ENCODE data around the gene PTPN13.

Gene PTPN13

DNA sequence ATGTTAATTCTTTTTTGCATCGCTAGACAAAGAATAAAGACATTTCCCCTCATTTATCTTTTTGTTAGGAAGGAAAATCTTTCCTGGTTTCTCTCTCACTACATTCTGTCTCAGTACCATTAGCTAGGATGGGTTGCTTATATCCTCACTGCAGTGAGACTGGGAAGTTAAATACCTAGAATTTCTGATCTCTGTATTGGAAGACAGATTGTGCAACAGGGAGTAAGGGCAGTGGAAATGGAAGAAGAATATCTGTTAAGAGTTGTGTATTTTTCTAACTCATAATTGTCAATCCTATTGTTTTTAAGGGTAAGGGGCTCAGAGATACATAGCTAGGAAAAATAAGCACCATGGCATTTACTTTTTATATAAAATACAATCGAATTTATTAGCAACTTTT lies 19.6 kb downstream of the PTPN13 start:
- in situ Hi-C loops (cut with HindIII; ENCODE audit: low sequenced_read_pairs): no loop called here
- no peak overlapping the region for H3K4me3 ChIP-seq (ENCODE audit: low read depth, low read length)
- DNase-seq (ENCODE audit: low read depth): no peak
- TF ChIP-seq CTCF (IDR thresholded peaks at IDR 0.05; ENCODE audit: low read depth, low read length, missing control alignments): no peak

DNA sequence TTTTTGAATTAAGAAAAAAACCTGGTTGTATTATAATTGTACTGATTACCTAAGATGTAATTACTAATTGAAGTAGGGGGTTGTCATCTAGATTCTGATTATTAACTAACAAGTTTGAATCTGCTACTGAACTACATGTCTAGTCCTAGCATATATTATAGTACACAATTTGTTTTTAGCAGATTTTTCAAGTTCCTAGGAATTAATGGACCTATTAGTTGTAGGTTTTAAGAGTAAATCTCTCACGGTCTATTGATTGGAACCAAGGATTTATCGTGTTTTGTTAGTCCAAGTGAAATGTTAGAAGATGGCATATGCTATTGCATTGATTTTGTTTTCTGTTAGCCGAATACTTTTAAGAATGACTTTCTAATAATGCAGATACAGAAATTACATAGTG lies 20.8 kb downstream of the PTPN13 start:
- in situ Hi-C loops (cut with HindIII; ENCODE audit: low sequenced_read_pairs): no loop called here
- no peak for DNase-seq (ENCODE audit: low read depth)
- TF ChIP-seq CTCF (IDR thresholded peaks at IDR 0.05; ENCODE audit: low read depth, low read length, missing control alignments): no peak
- H3K4me3 ChIP-seq (ENCODE audit: low read depth, low read length): no peak overlapping the region

- in situ Hi-C loops (cut with HindIII; ENCODE audit: low sequenced_read_pairs): no loop called here
- DNase-seq (ENCODE audit: low read depth): no peak
- TF ChIP-seq CTCF (IDR thresholded peaks at IDR 0.05; ENCODE audit: low read depth, low read length, missing control alignments): no peak
- no peak overlapping the region for H3K4me3 ChIP-seq (ENCODE audit: low read depth, low read length)
Observed at GRCh38 chr4:86615501-86615900, 21.4 kb downstream of the PTPN13 start.

GRCh38 chr4:86619656-86620055 lies 25.5 kb downstream of the PTPN13 start:
- TF ChIP-seq CTCF (IDR thresholded peaks at IDR 0.05; ENCODE audit: low read depth, low read length, missing control alignments): no peak
- no peak overlapping the region for H3K4me3 ChIP-seq (ENCODE audit: low read depth, low read length)
- no peak for DNase-seq (ENCODE audit: low read depth)
- in situ Hi-C loops (cut with HindIII; ENCODE audit: low sequenced_read_pairs): no loop called here

DNA sequence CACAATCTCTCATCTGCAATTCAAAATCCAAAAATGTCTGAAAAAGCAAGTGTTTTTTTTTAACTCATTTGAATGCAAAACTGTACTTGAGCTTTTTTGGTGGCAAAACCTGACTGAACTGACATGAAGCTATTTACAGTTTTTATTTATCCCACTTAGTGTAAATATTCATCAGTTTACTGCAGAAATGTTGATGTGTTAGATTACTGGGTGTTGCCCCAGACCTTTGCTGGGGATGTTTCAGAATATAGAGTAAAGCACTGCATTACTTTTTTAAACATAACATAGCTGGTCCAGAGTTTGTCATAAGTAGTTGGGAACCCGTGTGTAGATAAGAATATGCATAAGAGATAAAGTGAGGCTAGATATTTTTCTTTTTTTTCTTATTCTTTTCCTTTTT lies 27.3 kb downstream of the PTPN13 start:
- TF ChIP-seq CTCF (IDR thresholded peaks at IDR 0.05; ENCODE audit: low read depth, low read length, missing control alignments): no peak
- DNase-seq (ENCODE audit: low read depth): no peak
- no peak overlapping the region for H3K4me3 ChIP-seq (ENCODE audit: low read depth, low read length)
- in situ Hi-C loops (cut with HindIII; ENCODE audit: low sequenced_read_pairs): no loop called here

DNA sequence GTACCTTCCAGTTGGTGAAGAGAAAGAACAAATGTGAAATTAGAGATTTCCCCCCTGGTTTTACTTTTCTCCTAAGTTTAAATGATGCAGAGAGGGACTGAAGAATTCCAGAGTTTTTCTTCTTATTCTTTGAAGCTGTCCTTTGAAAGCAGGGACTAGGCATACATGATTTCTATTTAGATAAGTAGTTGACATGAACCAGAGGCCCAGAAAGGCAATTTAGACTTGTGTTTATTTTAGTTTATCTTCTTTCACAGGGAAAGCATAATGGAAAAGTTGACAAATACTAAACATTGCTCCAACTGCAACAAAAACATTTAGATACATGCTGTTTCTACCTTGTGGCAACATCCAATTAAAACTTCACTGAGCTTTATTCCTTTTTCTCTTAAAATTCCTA lies 32.0 kb downstream of the PTPN13 start:
- DNase-seq (ENCODE audit: low read depth): no peak
- in situ Hi-C loops (cut with HindIII; ENCODE audit: low sequenced_read_pairs): no loop called here
- TF ChIP-seq CTCF (IDR thresholded peaks at IDR 0.05; ENCODE audit: low read depth, low read length, missing control alignments): no peak
- H3K4me3 ChIP-seq (ENCODE audit: low read depth, low read length): no peak overlapping the region

Measured in astrocyte of the cerebellum (primary cell).